ENCODE data around the gene XRN1.

GRCh38 chr3:142417302-142417701 lies 30.5 kb downstream of the XRN1 start:
- TF ChIP-seq, protein P1, sequence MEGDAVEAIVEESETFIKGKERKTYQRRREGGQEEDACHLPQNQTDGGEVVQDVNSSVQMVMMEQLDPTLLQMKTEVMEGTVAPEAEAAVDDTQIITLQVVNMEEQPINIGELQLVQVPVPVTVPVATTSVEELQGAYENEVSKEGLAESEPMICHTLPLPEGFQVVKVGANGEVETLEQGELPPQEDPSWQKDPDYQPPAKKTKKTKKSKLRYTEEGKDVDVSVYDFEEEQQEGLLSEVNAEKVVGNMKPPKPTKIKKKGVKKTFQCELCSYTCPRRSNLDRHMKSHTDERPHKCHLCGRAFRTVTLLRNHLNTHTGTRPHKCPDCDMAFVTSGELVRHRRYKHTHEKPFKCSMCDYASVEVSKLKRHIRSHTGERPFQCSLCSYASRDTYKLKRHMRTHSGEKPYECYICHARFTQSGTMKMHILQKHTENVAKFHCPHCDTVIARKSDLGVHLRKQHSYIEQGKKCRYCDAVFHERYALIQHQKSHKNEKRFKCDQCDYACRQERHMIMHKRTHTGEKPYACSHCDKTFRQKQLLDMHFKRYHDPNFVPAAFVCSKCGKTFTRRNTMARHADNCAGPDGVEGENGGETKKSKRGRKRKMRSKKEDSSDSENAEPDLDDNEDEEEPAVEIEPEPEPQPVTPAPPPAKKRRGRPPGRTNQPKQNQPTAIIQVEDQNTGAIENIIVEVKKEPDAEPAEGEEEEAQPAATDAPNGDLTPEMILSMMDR (IDR thresholded peaks at IDR 0.05), result no peak
- no peak for TF ChIP-seq POLR2A (IDR thresholded peaks at IDR 0.05)
